MM.1S (cell line): Measurements from ENCODE around the gene EIF4EBP3.

Experiments
- DNase-seq: peaks from one replicate; pipeline ENCODE4 v3.0.0-alpha.2; 2015
- H2AFZ ChIP-seq: fragments of 300-600 bp; sonication (generic); 2 replicates; pipeline ENCODE4 v1.6.0; 2016; ENCODE audit warnings: antibody characterized with exemption, low read length
- H3F3A ChIP-seq: fragments of 300-600 bp; sonication (generic); 2 replicates; pipeline ENCODE4 v1.6.1; 2016; ENCODE audit warnings: mild to moderate bottlenecking, antibody characterized with exemption, low read length, moderate library complexity, mixed read lengths; ENCODE audit not compliant: insufficient read depth
- H3K27ac ChIP-seq: fragments of 300-600 bp; sonication (generic); 2 replicates; pipeline ENCODE4 v1.5.1; 2016; ENCODE audit warnings: mild to moderate bottlenecking, low read length
- H3K27me3 ChIP-seq: fragments of 300-600 bp; sonication (generic); replicated peaks from 2 replicates; pipeline ENCODE4 v1.6.0; 2016; ENCODE audit warnings: low read length; ENCODE audit not compliant: insufficient read depth
- H3K36me3 ChIP-seq: fragments of 300-600 bp; sonication (generic); replicated peaks from 2 replicates; pipeline ENCODE4 v1.6.1; 2016; ENCODE audit warnings: mild to moderate bottlenecking, low read length, mixed read lengths; ENCODE audit not compliant: insufficient read depth
- H3K4me1 ChIP-seq: fragments of 300-600 bp; sonication (generic); 2 replicates; pipeline ENCODE4 v1.6.1; 2016; ENCODE audit warnings: low read length, mixed read lengths
- H3K4me2 ChIP-seq: fragments of 300-600 bp; sonication (generic); 2 replicates; pipeline ENCODE4 v1.6.0; 2016; ENCODE audit warnings: low read depth, low read length
- H3K4me3 ChIP-seq: fragments of 300-600 bp; sonication (generic); 2 replicates; pipeline ENCODE4 v1.5.1; 2016; ENCODE audit warnings: low read length, mixed read lengths
- H3K79me2 ChIP-seq: fragments of 300-600 bp; sonication (generic); 2 replicates; pipeline ENCODE4 v1.6.1; 2016; ENCODE audit warnings: mixed run types, low read length, mixed read lengths
- H3K9ac ChIP-seq: fragments of 300-600 bp; sonication (generic); 2 replicates; pipeline ENCODE4 v1.6.1; 2016; ENCODE audit warnings: low read length, mixed read lengths
- H3K9me2 ChIP-seq: fragments of 300-600 bp; sonication (generic); replicated peaks from 2 replicates; pipeline ENCODE4 v1.6.1; 2016; ENCODE audit warnings: mild to moderate bottlenecking, low read length, mixed read lengths; ENCODE audit not compliant: insufficient read depth
- H3K9me3 ChIP-seq: fragments of 300-600 bp; sonication (generic); replicated peaks from 2 replicates; pipeline ENCODE4 v1.6.1; 2016; ENCODE audit warnings: mild to moderate bottlenecking, low read length, mixed read lengths; ENCODE audit not compliant: insufficient read depth
- H4K20me1 ChIP-seq: fragments of 300-600 bp; sonication (generic); 2 replicates; pipeline ENCODE4 v1.6.1; 2016; ENCODE audit warnings: mild to moderate bottlenecking, low read length, moderate library complexity, mixed read lengths; ENCODE audit not compliant: insufficient read depth
- CTCF ChIP-seq: fragments of 300-600 bp; sonication (generic); IDR thresholded peaks from 2 replicates; pipeline ENCODE4 v1.5.1; 2016; ENCODE audit warnings: antibody characterized with exemption, low read length, mixed read lengths
- EZH2 ChIP-seq: fragments of 300-600 bp; sonication (generic); optimal IDR thresholded peaks from 2 replicates; pipeline ENCODE3; 2017; ENCODE audit warnings: low read depth, mild to moderate bottlenecking, antibody characterized with exemption, low read length, mixed read lengths
- EZH2phosphoT487 ChIP-seq: fragments of 300-600 bp; sonication (generic); IDR thresholded peaks from 2 replicates; pipeline ENCODE4 v1.6.1; 2018; ENCODE audit warnings: antibody characterized with exemption, low read length

Gene EIF4EBP3

GRCh38 chr5:140555747-140556312, 8.4 kb downstream of the EIF4EBP3 start:
- peaks cover 52% of the 10 kb centered on the region for H3K79me2 ChIP-seq
- TF ChIP-seq EZH2phosphoT487 (no peak), CTCF (no peak), EZH2 (no peak)

GRCh38 chr5:140556438-140556837, 9.0 kb downstream of the EIF4EBP3 start:
- Histone ChIP-seq H3K79me2 (peaks cover 52% of the 10 kb centered on the region), H3K9me2 (no peaks in the 10 kb centered on the region)

More at GRCh38 chr5:140555747-140556312, 8.4 kb downstream of the EIF4EBP3 start:
- Histone ChIP-seq H3K27me3 (no peaks in the 10 kb centered on the region), H4K20me1 (0 out of 2 replicates have a peak, but pooled peaks cover 4% of the 10 kb centered on the region), H3K9ac (peak overlapping the region; percentile 82; the same call in 1 of the 2 replicates), H3K4me3 (peak overlapping the region; percentile 77), H3K27ac (peak overlapping the region; percentile 55; the same call in 1 of the 2 replicates), H3F3A (no peaks in the 10 kb centered on the region; the same call in 1 of the 2 replicates), H3K9me2 (no peaks in the 10 kb centered on the region), H3K4me2 (peak overlapping the region; percentile 87), H3K9me3 (no peaks in the 10 kb centered on the region), H3K4me1 (peaks cover 19% of the 10 kb centered on the region), H2AFZ (no peak overlapping the region), H3K36me3 (no peaks in the 10 kb centered on the region)
- DNase-seq: peak; percentile 23

GRCh38 chr5:140557136-140557805, 9.8 kb downstream of the EIF4EBP3 start, which contains the start of gene SRA1:
Gene SRA1 (minus strand): TSS chr5:140557473. CDS start chr5:140557452, 21 bp downstream.
- Histone ChIP-seq H3K4me1 (peaks cover 19% of the 10 kb centered on the region), H2AFZ (peak within 1 kb of the TSS; percentile 70), H3K4me2 (peak within 1 kb of the TSS; percentile 87), H3K36me3 (no peaks in the 10 kb centered on the region), H3K9ac (peak within 1 kb of the TSS; percentile 82), H3K4me3 (peak within 1 kb of the TSS; percentile 77), H3K9me3 (no peaks in the 10 kb centered on the region), H3K27me3 (no peaks in the 10 kb centered on the region), H3K27ac (peak within 1 kb of the TSS; percentile 55), H3F3A (no peaks in the 10 kb centered on the region; the same call in 1 of the 2 replicates), H3K79me2 (peaks cover 46% of the 10 kb centered on the region), H4K20me1 (0 out of 2 replicates have a peak, but pooled peaks cover 4% of the 10 kb centered on the region), H3K9me2 (no peaks in the 10 kb centered on the region)
- DNase-seq: peak; percentile 91
- no peak for TF ChIP-seq EZH2
- TF ChIP-seq EZH2phosphoT487: no peak
- TF ChIP-seq CTCF: no peak

More at GRCh38 chr5:140556438-140556837, 9.0 kb downstream of the EIF4EBP3 start:
- H3K27me3 ChIP-seq: no peaks in the 10 kb centered on the region
- H3K9me3 ChIP-seq: no peaks in the 10 kb centered on the region
- peak overlapping the region; percentile 70; the same call in 1 of the 2 replicates for H2AFZ ChIP-seq
- peaks cover 19% of the 10 kb centered on the region for H3K4me1 ChIP-seq
- peak overlapping the region; percentile 82 for H3K9ac ChIP-seq
- H3K4me2 ChIP-seq: peak overlapping the region; percentile 87
- TF ChIP-seq EZH2: no peak
- no peak for TF ChIP-seq EZH2phosphoT487
- TF ChIP-seq CTCF: no peak
- 0 out of 2 replicates have a peak, but pooled peaks cover 4% of the 10 kb centered on the region for H4K20me1 ChIP-seq
- peak; percentile 34 for DNase-seq
- no peaks in the 10 kb centered on the region; the same call in 1 of the 2 replicates for H3F3A ChIP-seq
- peak overlapping the region; percentile 55; the same call in 1 of the 2 replicates for H3K27ac ChIP-seq
- peak overlapping the region; percentile 77 for H3K4me3 ChIP-seq
- H3K36me3 ChIP-seq: no peaks in the 10 kb centered on the region
